Activated CD4-positive, alpha-beta memory T cell treated with anti-CD3 and anti-CD28 coated beads for 36 hours (primary cell): Measurements from ENCODE around the gene CDC42EP2. TPM values are rescaled to one million over a fixed set of nuclear protein-coding genes. Genes with fewer than 3 reads are reported as not detected.

Source experiments
- CTCF ChIA-PET: fragments of 350-600 bp; sonication (Branson Sonifier 250); formaldehyde crosslinking; loops from one replicate; lab custom pipeline; 2021; ENCODE audit warnings: antibody characterized with exemption, inconsistent platforms; lab: Charles Lee
- POLR2A ChIA-PET: fragments of 350-600 bp; sonication (Branson Sonifier 250); formaldehyde crosslinking; loops from one replicate; lab custom pipeline; 2021; ENCODE audit warnings: antibody characterized with exemption; lab: Charles Lee
- DNase-seq: peaks from one replicate; pipeline ENCODE4 v3.0.0-alpha.2; 2020
- H3K27ac Mint-ChIP-seq: one replicate; pipeline ENCODE4 v1.8.0; 2021; ENCODE audit warnings: mixed read lengths
- H3K27me3 Mint-ChIP-seq: one replicate; pipeline ENCODE4 v1.8.0; 2021; ENCODE audit warnings: mixed read lengths
- H3K36me3 Mint-ChIP-seq: one replicate; pipeline ENCODE4 v1.8.0; 2021; ENCODE audit warnings: mixed read lengths
- H3K4me1 Mint-ChIP-seq: one replicate; pipeline ENCODE4 v1.8.0; 2021; ENCODE audit warnings: low read depth, mixed read lengths
- H3K4me3 Mint-ChIP-seq: one replicate; pipeline ENCODE4 v1.8.0; 2021; ENCODE audit warnings: mild to moderate bottlenecking, mixed read lengths
- H3K9me3 Mint-ChIP-seq: one replicate; pipeline ENCODE4 v1.8.0; 2021; ENCODE audit warnings: mixed read lengths
- intact Hi-C: fragments of 100-400 bp; cut with micrococcal nuclease; formaldehyde crosslinking; loops from one replicate; pipeline ENCODE4 v1.15.1; 2023
- total RNA-seq, 2 experiments: library from RNA; stranded (reverse); gene quantifications; one replicate each; pipeline ENCODE4 v1.2.3, GENCODE V29; 2021

CDC42EP2 gene, protein sequence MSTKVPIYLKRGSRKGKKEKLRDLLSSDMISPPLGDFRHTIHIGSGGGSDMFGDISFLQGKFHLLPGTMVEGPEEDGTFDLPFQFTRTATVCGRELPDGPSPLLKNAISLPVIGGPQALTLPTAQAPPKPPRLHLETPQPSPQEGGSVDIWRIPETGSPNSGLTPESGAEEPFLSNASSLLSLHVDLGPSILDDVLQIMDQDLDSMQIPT
- under 1 TPM in 1 of 2 experiments, not detected in 1; 0.26 TPM for total RNA-seq

DNA sequence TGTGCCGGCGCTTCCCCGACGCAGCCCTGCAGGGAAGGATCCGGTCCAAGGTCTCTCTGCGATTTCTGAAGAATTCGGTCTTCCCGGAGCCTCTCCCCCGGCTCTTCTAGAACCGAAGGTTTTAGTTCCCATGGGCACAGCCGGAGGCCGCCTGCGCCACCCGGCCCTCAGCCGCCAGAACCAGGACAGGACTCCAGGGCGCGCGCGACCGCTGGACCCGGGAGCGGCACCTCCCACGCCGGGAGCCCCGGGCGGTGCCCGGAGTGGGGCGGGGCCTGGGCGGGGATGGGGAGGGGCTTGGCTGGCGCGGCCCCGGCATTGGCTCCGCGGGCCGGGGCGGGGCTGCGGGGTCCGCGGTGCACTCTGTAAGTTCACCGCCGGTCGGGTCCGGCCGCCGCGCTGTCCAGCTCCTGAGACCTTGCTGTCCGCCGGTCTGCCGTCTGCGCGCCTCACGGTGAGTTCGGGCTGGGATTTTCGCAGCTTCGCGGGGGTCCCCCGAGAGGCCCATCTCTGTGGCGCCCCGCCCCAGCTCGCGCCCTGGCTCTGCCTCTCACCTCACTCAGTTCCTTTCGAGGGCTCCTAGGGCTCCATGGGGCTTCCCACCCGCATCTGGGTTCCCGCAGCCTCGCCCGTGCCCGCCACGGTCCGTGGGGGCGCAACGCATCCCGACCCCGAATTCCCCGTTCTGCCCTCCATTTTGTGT is at the start of gene CDC42EP2:
TSS of gene CDC42EP2 (plus strand) at position 366 of the 703 bp plus-strand sequence. CDS start 6,033 bp downstream, outside the sequence.
- peak; percentile 84 for DNase-seq
- H3K4me1 Mint-ChIP-seq = peaks cover 10% of the 10 kb centered on the region
- no peaks in the 10 kb centered on the region for H3K36me3 Mint-ChIP-seq
- intact Hi-C loops = loop anchor here (1.0 to 2.0 kb wide), 3 partner anchors 16 to 89 kb away; no protein-coding TSS in a partner anchor
- H3K4me3 Mint-ChIP-seq = peak within 1 kb of the TSS; percentile 69
- H3K27me3 Mint-ChIP-seq = peaks cover 10% of the 10 kb centered on the region
- no peaks in the 10 kb centered on the region for H3K9me3 Mint-ChIP-seq
- no peak within 1 kb of the TSS for H3K27ac Mint-ChIP-seq
- ChIA-PET POLR2A (interaction anchor here (0.6 to 2.8 kb wide), 6 partner anchors 14 to 100 kb away, joined by 3 to 19 read pairs (median 3); partner anchors contain the start of genes DPF2 and POLA2), CTCF (interaction anchor here (0.7 to 8.5 kb wide), 34 partner anchors 9 to 505 kb away, joined by 3 to 184 read pairs (median 4); partner anchors contain the start of genes CAPN1, DPF2, MEN1 and PCNX3)

DNA sequence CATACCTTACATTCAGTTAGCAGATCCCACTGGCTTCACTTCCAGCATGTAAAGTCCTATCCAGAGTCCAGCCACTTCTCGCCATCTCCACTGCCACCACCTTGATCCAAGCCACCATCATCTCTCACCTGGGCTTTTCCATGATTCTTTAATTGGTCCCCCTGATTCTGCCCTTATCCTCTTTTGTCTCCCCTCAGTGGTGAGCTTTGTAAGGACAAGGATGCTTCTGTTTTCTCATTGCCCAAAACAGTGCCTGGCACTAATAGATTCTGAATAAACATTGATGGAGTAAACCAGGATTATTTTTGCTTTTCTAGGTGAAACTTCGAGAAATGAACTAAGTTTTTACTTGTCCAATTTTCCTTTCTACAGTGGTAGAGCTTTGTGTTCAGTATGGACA is 48.5 kb upstream of the CDC42EP2 start:
- no peak overlapping the region for H3K4me3 Mint-ChIP-seq
- ChIA-PET CTCF (interaction anchor here (1.3 to 2.4 kb wide), 4 partner anchors 9 to 64 kb away, joined by 3 to 9 read pairs (median 8); no protein-coding TSS in a partner anchor), POLR2A (interaction anchor here (0.6 kb wide), 1 partner anchor 11 kb away, joined by 3 read pairs; no protein-coding TSS in a partner anchor)
- no peaks in the 10 kb centered on the region for H3K27me3 Mint-ChIP-seq
- DNase-seq = no peak
- peaks cover 50% of the 10 kb centered on the region for H3K36me3 Mint-ChIP-seq
- peaks cover 28% of the 10 kb centered on the region for H3K4me1 Mint-ChIP-seq
- H3K9me3 Mint-ChIP-seq = no peaks in the 10 kb centered on the region
- intact Hi-C loops = loop anchor here (10.0 kb wide), 2 partner anchors 131 to 249 kb away; partner anchors contain the start of gene SYVN1
- no peak overlapping the region for H3K27ac Mint-ChIP-seq

DNA sequence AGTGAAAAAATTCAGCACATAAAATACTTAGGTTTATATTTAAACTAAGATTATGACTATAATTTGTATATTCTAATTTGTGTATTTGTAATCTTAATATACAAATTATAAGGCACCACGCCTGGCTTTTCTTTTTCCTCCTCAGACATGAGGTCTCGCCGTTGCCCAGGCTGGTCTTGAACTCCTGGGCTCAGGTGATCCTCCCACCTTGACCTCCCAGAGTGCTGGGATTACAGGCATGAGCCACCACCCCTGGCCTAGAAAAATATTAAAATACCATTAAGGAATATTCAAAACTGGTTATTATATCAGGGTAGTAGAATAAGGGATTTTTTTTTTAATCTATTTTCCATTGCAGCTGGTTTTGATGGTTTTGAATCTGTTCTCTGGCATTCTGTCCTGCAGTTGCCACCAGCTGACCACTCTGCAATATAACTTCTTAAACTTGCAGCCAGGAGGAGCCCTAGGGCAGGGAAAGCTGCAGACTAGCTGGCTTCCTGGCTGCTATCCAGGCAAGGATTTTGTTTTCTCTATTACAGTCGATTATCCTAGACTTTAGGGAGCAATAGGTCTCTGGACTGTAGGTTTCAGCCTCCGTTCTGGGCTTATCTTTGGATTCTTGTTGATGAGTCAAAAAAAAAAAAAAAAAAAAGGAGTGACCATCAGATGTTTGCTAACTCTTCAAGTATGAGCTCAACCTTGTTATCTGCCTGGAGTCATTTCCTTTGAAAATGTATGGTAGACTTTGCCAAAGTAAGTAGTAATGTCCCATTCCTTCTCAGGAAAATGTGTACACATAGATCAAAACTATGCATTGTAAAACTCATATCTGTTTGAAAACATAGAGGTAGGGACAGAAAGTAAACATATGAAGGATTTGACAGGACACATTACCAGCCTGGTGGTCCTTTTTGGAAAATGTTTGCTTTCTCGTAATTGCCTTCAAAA is 39.7 kb upstream of the CDC42EP2 start:
- Mint-ChIP-seq H3K9me3 (no peaks in the 10 kb centered on the region), H3K27ac (no peak overlapping the region), H3K4me1 (peaks cover 19% of the 10 kb centered on the region), H3K4me3 (no peak overlapping the region), H3K36me3 (peaks cover 42% of the 10 kb centered on the region), H3K27me3 (no peaks in the 10 kb centered on the region)
- DNase-seq = peak; percentile 45
- intact Hi-C loops = loop anchor here (1.0 to 5.0 kb wide), 2 partner anchors 40 to 57 kb away; partner anchors contain the start of gene DPF2
- ChIA-PET CTCF (interaction anchor here (0.6 to 8.8 kb wide), 9 partner anchors 10 to 76 kb away, joined by 3 to 104 read pairs (median 3); partner anchors contain the start of genes CDC42EP2, DPF2 and POLA2), POLR2A (interaction anchor here (0.6 kb wide), 1 partner anchor 144 kb away, joined by 3 read pairs; no protein-coding TSS in a partner anchor)

DNA sequence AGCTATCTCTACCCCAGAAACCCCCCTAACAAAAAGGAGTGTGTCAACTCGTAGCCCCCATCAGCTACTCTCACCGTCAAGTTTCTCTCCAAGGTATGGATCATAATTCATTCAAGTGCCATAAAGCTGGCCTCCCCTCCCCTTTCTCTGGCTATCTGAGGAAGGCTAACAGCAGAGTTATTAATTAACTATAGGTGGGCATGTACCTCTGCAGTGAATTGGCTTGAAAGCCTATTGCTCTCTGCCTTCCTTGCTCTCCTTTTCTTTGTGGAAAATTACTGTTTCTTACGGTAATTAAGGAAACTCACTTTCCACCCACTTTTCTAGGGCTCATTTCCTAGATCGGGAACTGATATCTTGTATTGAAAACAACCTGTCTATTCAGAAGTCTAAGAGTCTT is 38.8 kb upstream of the CDC42EP2 start:
- ChIA-PET POLR2A (interaction anchor here (0.6 kb wide), 1 partner anchor 1885 kb away, joined by 4 read pairs; no protein-coding TSS in a partner anchor), CTCF (interaction anchor here (1.1 to 8.8 kb wide), 4 partner anchors 10 to 55 kb away, joined by 3 to 104 read pairs (median 22); partner anchors contain the start of gene CDC42EP2)
- H3K4me3 Mint-ChIP-seq = no peak overlapping the region
- H3K36me3 Mint-ChIP-seq = peaks cover 43% of the 10 kb centered on the region
- H3K27ac Mint-ChIP-seq = no peak overlapping the region
- no peak for DNase-seq
- no peaks in the 10 kb centered on the region for H3K9me3 Mint-ChIP-seq
- intact Hi-C loops = loop anchor here (1.0 to 5.0 kb wide), 2 partner anchors 39 to 56 kb away; partner anchors contain the start of gene DPF2
- peaks cover 25% of the 10 kb centered on the region for H3K4me1 Mint-ChIP-seq
- H3K27me3 Mint-ChIP-seq = no peaks in the 10 kb centered on the region

- Mint-ChIP-seq H3K4me1 (peaks cover 25% of the 10 kb centered on the region), H3K4me3 (no peak overlapping the region), H3K27ac (no peak overlapping the region), H3K9me3 (no peaks in the 10 kb centered on the region), H3K27me3 (no peaks in the 10 kb centered on the region), H3K36me3 (peaks cover 52% of the 10 kb centered on the region)
- ChIA-PET POLR2A (no interaction called here), CTCF (interaction anchor here (0.8 to 8.8 kb wide), 6 partner anchors 15 to 168 kb away, joined by 3 to 104 read pairs (median 4); partner anchors contain the start of gene CDC42EP2)
- DNase-seq = no peak
- intact Hi-C loops = loop anchor here (5.0 kb wide), 1 partner anchor 55 kb away; the partner anchor contains the start of gene DPF2
These were observed 36.9 kb upstream of the CDC42EP2 start for GRCh38 chr11:65277631-65278277.

- intact Hi-C loops = loop anchor here (5.0 kb wide), 1 partner anchor 54 kb away; the partner anchor contains the start of gene DPF2
- Mint-ChIP-seq H3K27ac (no peak overlapping the region), H3K36me3 (peaks cover 52% of the 10 kb centered on the region), H3K27me3 (no peaks in the 10 kb centered on the region), H3K9me3 (no peaks in the 10 kb centered on the region), H3K4me1 (peaks cover 25% of the 10 kb centered on the region), H3K4me3 (no peak overlapping the region)
- no peak for DNase-seq
- POLR2A ChIA-PET = interaction anchor here (0.6 kb wide), 1 partner anchor 16 kb away, joined by 3 read pairs; the partner anchor contains the start of gene POLA2
- CTCF ChIA-PET = interaction anchor here (1.1 to 8.8 kb wide), 3 partner anchors 16 to 51 kb away, joined by 4 to 104 read pairs (median 4); partner anchors contain the start of gene CDC42EP2
These were observed 36.3 kb upstream of the CDC42EP2 start for GRCh38 chr11:65278356-65278755.

DNA sequence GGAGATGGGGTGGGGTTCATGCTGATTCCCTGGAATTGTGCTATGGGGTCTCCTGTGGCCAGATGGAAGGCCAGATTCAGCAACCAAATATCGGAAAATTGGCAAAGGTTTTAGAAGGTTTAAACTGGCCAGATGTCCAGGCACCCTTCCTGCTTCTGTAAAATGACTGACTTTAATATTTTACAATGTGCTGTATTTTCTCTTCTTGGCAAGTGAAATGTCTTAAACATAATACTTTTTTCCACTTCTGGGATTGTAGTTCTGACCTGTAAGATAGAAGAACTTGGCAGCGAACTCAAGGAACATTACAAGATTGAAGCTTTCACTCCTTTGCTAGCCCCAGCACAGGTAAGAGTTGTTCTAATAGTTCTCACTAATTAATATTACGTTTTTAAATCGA is 35.4 kb upstream of the CDC42EP2 start:
- intact Hi-C loops = loop anchor here (5.0 kb wide), 1 partner anchor 53 kb away; the partner anchor contains the start of gene DPF2
- peaks cover 51% of the 10 kb centered on the region for H3K36me3 Mint-ChIP-seq
- H3K4me1 Mint-ChIP-seq = peaks cover 25% of the 10 kb centered on the region
- no peaks in the 10 kb centered on the region for H3K27me3 Mint-ChIP-seq
- ChIA-PET POLR2A (interaction anchor here (0.6 to 2.5 kb wide), 4 partner anchors 17 to 225 kb away, joined by 3 to 11 read pairs (median 3); partner anchors contain the start of gene POLA2), CTCF (interaction anchor here (1.1 to 8.8 kb wide), 7 partner anchors 13 to 54 kb away, joined by 3 to 104 read pairs (median 6); partner anchors contain the start of genes CDC42EP2 and POLA2)
- no peak overlapping the region for H3K4me3 Mint-ChIP-seq
- no peak for DNase-seq
- H3K9me3 Mint-ChIP-seq = no peaks in the 10 kb centered on the region
- peak overlapping the region; percentile 83 for H3K27ac Mint-ChIP-seq

GRCh38 chr11:65279741-65280440 is 34.8 kb upstream of the CDC42EP2 start:
- DNase-seq = peak; percentile 79
- no peaks in the 10 kb centered on the region for H3K9me3 Mint-ChIP-seq
- peaks cover 25% of the 10 kb centered on the region for H3K4me1 Mint-ChIP-seq
- POLR2A ChIA-PET = interaction anchor here (0.6 to 2.5 kb wide), 5 partner anchors 18 to 224 kb away, joined by 3 to 11 read pairs (median 3); partner anchors contain the start of gene POLA2
- peak overlapping the region; percentile 83 for H3K27ac Mint-ChIP-seq
- CTCF ChIA-PET = interaction anchor here (0.7 to 8.8 kb wide), 7 partner anchors 14 to 75 kb away, joined by 3 to 104 read pairs (median 6); partner anchors contain the start of genes CDC42EP2 and POLA2
- intact Hi-C loops = loop anchor here (5.0 kb wide), 1 partner anchor 52 kb away; the partner anchor contains the start of gene DPF2
- no peaks in the 10 kb centered on the region for H3K27me3 Mint-ChIP-seq
- no peak overlapping the region for H3K4me3 Mint-ChIP-seq
- peaks cover 55% of the 10 kb centered on the region for H3K36me3 Mint-ChIP-seq

DNA sequence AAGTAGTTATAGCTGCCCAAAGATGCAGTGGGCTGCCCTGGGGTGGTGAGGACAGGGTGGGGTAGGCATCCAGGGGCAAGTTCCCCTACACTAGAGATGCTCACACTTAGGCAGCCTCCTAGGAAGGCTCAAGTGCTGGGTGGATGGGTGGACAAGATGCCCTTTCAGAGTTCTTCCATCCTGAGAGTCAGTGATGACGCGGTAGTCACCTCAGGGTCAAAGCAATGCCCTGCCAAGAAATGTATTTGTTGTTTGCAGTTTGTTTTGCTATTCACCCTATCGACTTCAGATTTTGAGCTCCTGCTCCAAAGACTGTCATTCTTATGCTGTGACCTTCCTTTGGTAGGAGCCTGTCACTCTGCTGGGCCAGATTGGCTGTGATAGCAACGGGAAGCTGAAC is 34.0 kb upstream of the CDC42EP2 start:
- intact Hi-C loops = no loop called here
- H3K4me3 Mint-ChIP-seq = no peak overlapping the region
- peaks cover 25% of the 10 kb centered on the region for H3K4me1 Mint-ChIP-seq
- no peaks in the 10 kb centered on the region for H3K9me3 Mint-ChIP-seq
- H3K36me3 Mint-ChIP-seq = peaks cover 57% of the 10 kb centered on the region
- DNase-seq = no peak
- POLR2A ChIA-PET = interaction anchor here (0.7 to 2.5 kb wide), 3 partner anchors 18 to 49 kb away, joined by 3 to 11 read pairs (median 3); partner anchors contain the start of gene POLA2
- no peak overlapping the region for H3K27ac Mint-ChIP-seq
- no peaks in the 10 kb centered on the region for H3K27me3 Mint-ChIP-seq
- CTCF ChIA-PET = interaction anchor here (1.9 to 8.8 kb wide), 4 partner anchors 18 to 55 kb away, joined by 6 to 104 read pairs (median 12); partner anchors contain the start of genes CDC42EP2 and POLA2
